Right lobe of liver (tissue), 4 donors: Measurements from ENCODE around the gene ADGRG6.

Source experiments
- CTCF ChIP-seq, 4 donors: fragments of 200-600 bp in 3 of 4; fragments of 450-650 bp in 1 of 4; IDR thresholded peaks; one replicate each; pipeline versions ENCODE4 v1.5.1 to v1.8.0; 2016 to 2022; ENCODE audit warnings: antibody characterized with exemption in 4 of 4, mild to moderate bottlenecking in 2 of 4
- POLR2A ChIP-seq: fragments of 450-650 bp; IDR thresholded peaks from one replicate; pipeline ENCODE4 v1.6.1; 2017; ENCODE audit warnings: antibody characterized with exemption, mild to moderate bottlenecking
- donor health status: DM: no; HTN: no; CAD: no.
- donor health status: DM: no; HTN: no; CAD: no.
- donor health status: DM: no; HTN: yes; CAD: no.

DNA sequence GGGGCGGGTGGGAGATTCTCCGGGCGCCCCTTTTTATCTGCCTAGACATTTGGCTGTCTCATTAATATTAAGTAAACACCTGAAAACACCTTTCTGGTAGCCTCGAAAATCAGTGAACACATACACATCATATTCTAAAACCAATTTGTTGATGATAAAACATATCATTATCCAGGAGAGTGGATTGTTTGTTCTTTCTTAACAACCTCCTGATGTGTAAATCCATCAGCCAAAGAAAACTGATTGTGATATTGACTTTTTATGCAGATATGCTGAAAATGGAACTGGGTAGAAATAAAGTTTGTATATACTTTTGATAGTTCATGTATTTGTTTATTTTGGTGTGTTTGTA lies 75.7 kb downstream of the ADGRG6 start:
- TF ChIP-seq POLR2A (no peak), CTCF (IDR thresholded peaks at IDR 0.05) (no peak)
